ENCODE results near the gene QSOX1.

The QSOX1 gene

GRCh38 chr1:180154325-180155181 is at the start of gene QSOX1:
Gene QSOX1, plus strand, starts transcription at chr1:180154869. Its CDS starts 39 bp downstream, at chr1:180154908.
- peak within 1 kb of the TSS; percentile 89 for H3K4me3 ChIP-seq (ENCODE audit: low read depth, low read length)
- ChIA-PET CTCF (interaction anchor here (0.9 to 1.4 kb wide), 3 partner anchors 12 to 287 kb away, joined by 3 to 4 read pairs (median 3); no protein-coding TSS in a partner anchor), POLR2A (interaction anchor here (0.6 to 1.6 kb wide), 6 partner anchors 9 to 347 kb away, joined by 3 to 6 read pairs (median 3); no protein-coding TSS in a partner anchor)
- DNase-seq (ENCODE audit: low read depth, low spot score) = no peak
- TF ChIP-seq CTCF (IDR thresholded peaks at IDR 0.05; ENCODE audit: insufficient read depth, low read length, missing control alignments) = no peak

- ChIA-PET CTCF (interaction anchor here (1.1 to 1.5 kb wide), 2 partner anchors 10 to 76 kb away, joined by 3 to 6 read pairs; no protein-coding TSS in a partner anchor), POLR2A (no interaction called here)
- TF ChIP-seq CTCF (IDR thresholded peaks at IDR 0.05; ENCODE audit: insufficient read depth, low read length, missing control alignments) = no peak
- no peak for DNase-seq (ENCODE audit: low read depth, low spot score)
- H3K4me3 ChIP-seq (ENCODE audit: low read depth, low read length) = no peak overlapping the region
Observed at GRCh38 chr1:180112091-180112490, 42.6 kb upstream of the QSOX1 start.

DNA sequence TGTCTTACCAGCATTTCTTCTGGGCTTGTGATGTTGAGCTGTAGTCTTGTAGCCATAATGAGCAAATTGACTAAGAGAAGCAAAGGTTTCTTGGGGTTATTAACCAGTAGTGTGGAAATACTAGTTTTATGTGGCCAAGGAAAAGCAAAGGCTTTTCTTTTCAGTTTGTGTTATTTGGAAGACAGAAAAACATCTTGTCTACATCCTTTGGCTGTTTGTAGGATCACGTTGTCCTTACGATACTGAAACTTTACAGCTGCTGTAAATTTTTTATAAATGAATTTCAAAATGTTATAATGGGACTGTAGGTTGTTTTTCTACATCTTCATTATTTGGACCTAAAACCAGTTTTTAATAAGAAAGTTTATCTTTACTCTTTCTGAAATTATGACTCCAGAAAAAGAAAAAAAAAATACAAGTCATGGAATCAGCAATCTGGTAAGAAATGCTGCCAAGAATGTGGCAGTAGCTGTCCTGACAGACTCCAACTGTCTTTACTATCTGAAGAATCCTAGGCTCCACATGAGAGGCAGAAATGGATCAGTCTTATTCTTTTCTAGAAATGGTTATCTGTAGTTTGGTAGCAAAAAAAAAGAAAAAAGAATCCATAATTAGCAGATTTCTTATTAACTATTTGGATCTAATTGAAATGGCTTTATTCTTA is 41.6 kb upstream of the QSOX1 start:
- POLR2A ChIA-PET = no interaction called here
- DNase-seq (ENCODE audit: low read depth, low spot score) = no peak
- CTCF ChIA-PET = interaction anchor here (0.9 to 1.5 kb wide), 3 partner anchors 11 to 244 kb away, joined by 3 to 6 read pairs (median 3); no protein-coding TSS in a partner anchor
- TF ChIP-seq CTCF (IDR thresholded peaks at IDR 0.05; ENCODE audit: insufficient read depth, low read length, missing control alignments) = no peak
- H3K4me3 ChIP-seq (ENCODE audit: low read depth, low read length) = no peak overlapping the region

DNA sequence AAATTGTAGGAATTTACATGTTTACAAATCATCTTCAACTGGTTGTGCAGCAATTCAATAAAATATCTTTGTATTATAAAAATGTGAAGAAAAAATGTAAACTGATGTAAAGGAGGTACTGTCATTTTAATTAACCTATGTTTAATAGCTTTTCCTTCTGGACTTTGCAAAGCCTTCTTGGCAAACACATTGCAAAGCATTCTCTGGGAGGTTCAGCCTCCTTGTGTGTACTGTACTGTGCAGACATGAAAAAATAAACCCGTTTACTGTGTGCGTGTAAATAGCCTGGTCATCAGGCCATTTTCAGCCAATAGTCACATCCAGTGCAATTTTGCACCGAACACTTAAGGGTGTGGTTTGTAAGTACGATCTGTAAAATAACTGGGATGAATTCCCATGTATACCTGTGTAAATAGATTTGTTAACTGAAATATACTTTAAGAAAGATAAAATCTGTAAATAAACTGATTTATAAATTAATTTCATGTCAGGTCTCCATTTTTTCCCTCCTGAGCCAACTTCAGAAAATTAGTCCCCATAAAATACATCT is 40.2 kb upstream of the QSOX1 start:
- ChIA-PET POLR2A (no interaction called here), CTCF (interaction anchor here (1.7 kb wide), 1 partner anchor 9 kb away, joined by 4 read pairs; no protein-coding TSS in a partner anchor)
- H3K4me3 ChIP-seq (ENCODE audit: low read depth, low read length) = no peak overlapping the region
- TF ChIP-seq CTCF (IDR thresholded peaks at IDR 0.05; ENCODE audit: insufficient read depth, low read length, missing control alignments) = no peak
- DNase-seq (ENCODE audit: low read depth, low spot score) = no peak

GRCh38 chr1:180116964-180117763 is 37.5 kb upstream of the QSOX1 start:
- ChIA-PET POLR2A (interaction anchor here (0.6 kb wide), 1 partner anchor 9 kb away, joined by 3 read pairs; no protein-coding TSS in a partner anchor), CTCF (interaction anchor here (1.2 kb wide), 1 partner anchor 15 kb away, joined by 5 read pairs; no protein-coding TSS in a partner anchor)
- TF ChIP-seq CTCF (IDR thresholded peaks at IDR 0.05; ENCODE audit: insufficient read depth, low read length, missing control alignments) = no peak
- DNase-seq (ENCODE audit: low read depth, low spot score) = no peak
- no peak overlapping the region for H3K4me3 ChIP-seq (ENCODE audit: low read depth, low read length)
